H1 (cell line): Measurements from ENCODE around the gene PCDH9. TPM values are rescaled to one million over a fixed set of nuclear protein-coding genes. Genes with fewer than 3 reads are reported as not detected.

Experiments
- CBX5 ChIP-seq: fragments of 300-800, 300-1000 bp; sonication (generic); IDR thresholded peaks from 2 replicates; pipeline ENCODE4 v1.7.1; 2016; ENCODE audit warnings: antibody characterized with exemption, low read length, low read depth
- CHD2 ChIP-seq: IDR thresholded peaks from 2 replicates; pipeline ENCODE4 v1.6.1; 2012; ENCODE audit warnings: low read length, improper control_type of control experiment
- EZH2 ChIP-seq: fragments of 200-600 bp; sonication (generic); IDR thresholded peaks from 2 replicates; pipeline ENCODE4 v1.7.1; 2012; ENCODE audit warnings: low read depth, mild to moderate bottlenecking, moderate library complexity, low read length, inconsistent platforms; ENCODE audit not compliant: severe bottlenecking
- RFX5 ChIP-seq: IDR thresholded peaks from 2 replicates; pipeline ENCODE4 v1.6.1; 2011; ENCODE audit warnings: low read depth, low read length, improper control_type of control experiment, borderline replicate concordance
- SIRT6 ChIP-seq: IDR thresholded peaks from one replicate; pipeline ENCODE4 v1.7.1; 2012; ENCODE audit warnings: low read length, inconsistent platforms
- TCF12 ChIP-seq: IDR thresholded peaks from 2 replicates; pipeline ENCODE4 v1.6.1; 2011; ENCODE audit warnings: low read depth, mild to moderate bottlenecking, low read length
- polyA plus RNA-seq, 7 experiments: library from polyadenylated mRNA; depleted of rRNA in 3 of 7; stranded (reverse) in 5 of 7; unstranded in 2 of 7; fragments of >200 nt in 5 of 7; fragments of 200-250 nt in 2 of 7; gene quantifications; 1 replicate in 5 of 7; 2 replicates in 1 of 7; 4 replicates in 1 of 7; pipeline versions ENCODE4 v1.2.1 to v1.2.3, GENCODE V29; 2011 to 2013; ENCODE audit warnings: missing spikeins in 2 of 7, mixed read lengths in 2 of 7
- total RNA-seq: library from RNA; stranded (reverse); fragmentation: NEBNext Ultra II Directional; extraction: Animal tissue kit (Norgen Biotek cat#: 25700); gene quantifications from 2 replicates; pipeline ENCODE4 v1.2.1, GENCODE V29; 2021

PCDH9 gene
- total and polyA plus RNA-seq, 2 of the 8 experiments (the other 6 are each of a cell fraction or from before 2014, with no cell fraction given) = 0.12 to 0.60 TPM

DNA sequence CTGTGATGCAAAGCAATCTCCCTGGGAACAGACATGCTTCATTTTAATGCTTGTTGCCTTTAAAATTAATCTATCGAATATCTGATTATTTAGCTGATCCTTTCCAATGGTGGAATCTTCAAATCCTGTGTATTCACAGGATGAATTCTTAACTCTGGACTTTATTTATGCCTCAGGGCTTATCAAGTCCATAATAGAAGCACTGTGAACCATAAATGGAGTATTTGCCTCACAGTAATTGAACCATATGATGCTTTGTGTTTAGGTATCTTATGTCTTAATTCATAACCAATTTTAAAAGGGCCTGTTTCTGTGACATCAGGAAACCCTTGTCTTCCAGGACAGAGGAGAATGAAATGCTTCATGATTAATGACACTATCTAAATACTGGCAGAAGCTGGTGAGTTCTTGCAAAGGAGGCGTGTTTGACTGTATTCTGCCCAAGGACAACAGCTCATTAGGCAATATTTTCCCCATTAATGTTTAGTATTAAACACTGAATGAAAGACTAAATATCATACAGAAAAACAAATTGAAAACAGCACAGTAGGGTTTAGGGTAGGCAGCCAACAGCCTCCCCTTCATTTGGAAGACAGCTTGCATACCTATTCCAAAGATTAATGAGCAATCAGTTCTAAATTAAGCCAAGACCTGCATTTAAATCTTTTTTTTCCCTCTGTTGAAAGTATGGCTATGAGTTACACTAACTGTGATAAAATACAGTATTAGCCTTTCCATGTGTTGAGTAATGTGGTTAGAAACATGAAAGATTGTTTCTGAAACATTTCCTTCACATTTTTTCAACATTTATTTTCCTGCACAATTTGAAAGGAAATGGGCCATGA, 709.4 kb downstream of the PCDH9 start (continued):
- TF ChIP-seq CBX5 = no peak
- TF ChIP-seq CHD2 = no peak
- no peak for TF ChIP-seq TCF12
- TF ChIP-seq SIRT6 = no peak
- TF ChIP-seq RFX5 = no peak
- no peak for TF ChIP-seq EZH2
- TF ChIP-seq, all 59 proteins: peak for 0
